H1 (cell line): ENCODE results near the gene CEBPA. TPM values are rescaled to one million over a fixed set of nuclear protein-coding genes. Genes with fewer than 3 reads are reported as not detected.

Source experiments
- CTCF ChIA-PET: fragments of 300-600 bp; sonication (Branson Sonifier 250); formaldehyde crosslinking; loops from one replicate; lab custom pipeline; 2021; ENCODE audit not compliant: partially characterized antibody; lab: Charles Lee
- POLR2A ChIA-PET: fragments of 300-600 bp; sonication (Branson Sonifier 250); formaldehyde crosslinking; loops from one replicate; lab custom pipeline; 2021; ENCODE audit warnings: inconsistent platforms; ENCODE audit not compliant: partially characterized antibody; lab: Charles Lee
- DNase-seq, 2 experiments: peaks; one replicate each; pipeline versions ENCODE4 v3.0.0 to v3.0.0-alpha.2; 2010 to 2022; ENCODE audit warnings: low spot score in 2 of 2, low read depth in 1 of 2, mixed read lengths in 1 of 2
- FAIRE-seq: peaks from 2 replicates; lab custom pipeline; 2011; peaks lifted over from hg19 to GRCh38; lab: Jason Lieb, UNC
- H2AFZ ChIP-seq: 2 replicates; pipeline ENCODE4 v1.8.1; 2012; ENCODE audit warnings: low read length, inconsistent platforms
- H2AK5ac ChIP-seq: 2 replicates; pipeline ENCODE4 v1.6.1; 2013; ENCODE audit warnings: low read depth, low read length
- H2BK120ac ChIP-seq: replicated peaks from 2 replicates; pipeline ENCODE3; 2013; ENCODE audit warnings: low read depth, low read length, inconsistent platforms
- H2BK12ac ChIP-seq: 2 replicates; pipeline ENCODE4 v1.6.1; 2013; ENCODE audit warnings: low read depth, low read length
- H2BK15ac ChIP-seq: 2 replicates; pipeline ENCODE4 v1.6.1; 2013; ENCODE audit warnings: low read length
- H2BK20ac ChIP-seq: 2 replicates; pipeline ENCODE4 v1.6.1; 2013; ENCODE audit warnings: low read length
- H2BK5ac ChIP-seq: 2 replicates; pipeline ENCODE4 v1.6.1; 2013; ENCODE audit warnings: low read depth, low read length
- H3K14ac ChIP-seq: 2 replicates; pipeline ENCODE4 v1.6.1; 2013; ENCODE audit warnings: inconsistent platforms; ENCODE audit not compliant: insufficient read length
- H3K18ac ChIP-seq: 2 replicates; pipeline ENCODE4 v1.6.1; 2013; ENCODE audit warnings: low read length; ENCODE audit errors: extremely low read depth
- H3K23ac ChIP-seq: 2 replicates; pipeline ENCODE4 v1.6.1; 2013; ENCODE audit warnings: inconsistent platforms; ENCODE audit not compliant: insufficient read length
- H3K23me2 ChIP-seq: 2 replicates; pipeline ENCODE4 v1.6.1; 2013; ENCODE audit warnings: low read depth, low read length
- H3K27ac ChIP-seq: 2 replicates; pipeline ENCODE4 v1.6.1; 2011; ENCODE audit warnings: low read depth, low read length, inconsistent platforms
- H3K27me3 ChIP-seq, 4 experiments: replicated peaks in 1 of 4; 1 replicate in 1 of 4; 2 replicates in 3 of 4; pipeline versions ENCODE4 v1.6.1 to v1.8.1; 2011 to 2013; ENCODE audit warnings: low read length in 3 of 4, mild to moderate bottlenecking in 3 of 4, inconsistent platforms in 2 of 4, mixed read lengths in 2 of 4, moderate library complexity in 1 of 4; ENCODE audit not compliant: control insufficient read depth in 3 of 4, insufficient read depth in 3 of 4; ENCODE audit errors: extremely low read depth in 1 of 4
- H3K36me3 ChIP-seq, 4 experiments: 2 replicates each; pipeline versions ENCODE4 v1.6.1 to v1.8.1; 2011 to 2013; ENCODE audit warnings: mild to moderate bottlenecking in 4 of 4, low read length in 3 of 4, moderate library complexity in 2 of 4, control low read depth in 1 of 4, inconsistent platforms in 1 of 4; ENCODE audit not compliant: insufficient read depth in 4 of 4, control insufficient read depth in 2 of 4
- H3K4ac ChIP-seq: replicated peaks from 2 replicates; pipeline ENCODE3; 2013; ENCODE audit warnings: low read length, low read depth, mixed read lengths, inconsistent platforms; ENCODE audit not compliant: insufficient read length
- H3K4me1 ChIP-seq, 4 experiments: replicated peaks in 1 of 4; 1 replicate in 1 of 4; 2 replicates in 3 of 4; pipeline versions ENCODE4 v1.6.1 to v1.8.1; 2011 to 2013; ENCODE audit warnings: low read length in 3 of 4, inconsistent platforms in 2 of 4, mixed read lengths in 1 of 4; ENCODE audit not compliant: insufficient read depth in 4 of 4, control insufficient read depth in 3 of 4
- H3K4me2 ChIP-seq, 2 experiments: 2 replicates each; pipeline versions ENCODE4 v1.6.1 to v1.8.1; 2011 to 2013; ENCODE audit warnings: low read depth in 2 of 2, low read length in 2 of 2, control low read depth in 1 of 2, inconsistent platforms in 1 of 2, mild to moderate bottlenecking in 1 of 2; ENCODE audit not compliant: insufficient read depth in 1 of 2
- H3K4me3 ChIP-seq, 4 experiments: fragments of 200-600, 300-600 bp in 1 of 4; sonication (generic), shearing (Covaris generic), sonication (Bioruptor Twin) in 1 of 4; 2 replicates each; pipeline versions ENCODE4 v1.5.1 to v1.8.1; 2011 to 2016; ENCODE audit warnings: low read length in 4 of 4, low read depth in 3 of 4, control low read depth in 2 of 4, inconsistent platforms in 2 of 4, mild to moderate bottlenecking in 2 of 4, mixed read lengths in 1 of 4, moderate library complexity in 1 of 4; ENCODE audit not compliant: insufficient read depth in 2 of 4; ENCODE audit errors: extremely low read depth in 1 of 4
- H3K56ac ChIP-seq: replicated peaks from 2 replicates; pipeline ENCODE3; 2013; ENCODE audit warnings: low read depth, mild to moderate bottlenecking, mixed read lengths, low read length, inconsistent platforms; ENCODE audit not compliant: insufficient read length
- H3K79me1 ChIP-seq: 2 replicates; pipeline ENCODE4 v1.6.1; 2013; ENCODE audit warnings: low read depth, low read length, control low read depth
- H3K79me2 ChIP-seq, 2 experiments: 2 replicates each; pipeline versions ENCODE4 v1.6.1 to v1.8.1; 2012 to 2013; ENCODE audit warnings: low read length in 2 of 2, mild to moderate bottlenecking in 2 of 2, inconsistent platforms in 1 of 2; ENCODE audit not compliant: insufficient read depth in 2 of 2, control insufficient read depth in 1 of 2
- H3K9ac ChIP-seq, 4 experiments: replicated peaks in 1 of 4; 1 replicate in 1 of 4; 2 replicates in 3 of 4; pipeline versions ENCODE4 v1.6.1 to v1.8.1; 2011 to 2013; ENCODE audit warnings: low read depth in 3 of 4, low read length in 3 of 4, control low read depth in 2 of 4, mild to moderate bottlenecking in 2 of 4, moderate library complexity in 2 of 4, inconsistent platforms in 1 of 4; ENCODE audit errors: extremely low read depth in 1 of 4
- H3K9me3 ChIP-seq, 2 experiments: 2 replicates each; pipeline versions ENCODE4 v1.6.1 to v1.8.1; 2012 to 2013; ENCODE audit warnings: mild to moderate bottlenecking in 2 of 2, moderate library complexity in 2 of 2, control low read depth in 1 of 2, inconsistent platforms in 1 of 2, low read depth in 1 of 2, low read length in 1 of 2, mixed read lengths in 1 of 2; ENCODE audit not compliant: insufficient read depth in 2 of 2
- H4K20me1 ChIP-seq, 2 experiments: replicated peaks in 1 of 2; 2 replicates each; pipeline versions ENCODE3 to v1.8.1; 2011 to 2013; ENCODE audit warnings: inconsistent platforms in 2 of 2, low read length in 2 of 2, mild to moderate bottlenecking in 1 of 2; ENCODE audit not compliant: insufficient read depth in 2 of 2, control insufficient read depth in 1 of 2
- H4K5ac ChIP-seq: 2 replicates; pipeline ENCODE4 v1.6.1; 2013; ENCODE audit warnings: low read length, low read depth, mixed read lengths, inconsistent platforms; ENCODE audit not compliant: insufficient read length
- H4K8ac ChIP-seq: 2 replicates; pipeline ENCODE4 v1.8.0; 2013; ENCODE audit warnings: mild to moderate bottlenecking, moderate library complexity, low read length, inconsistent platforms; ENCODE audit not compliant: insufficient read depth; ENCODE audit errors: extremely low read depth
- H4K91ac ChIP-seq: replicated peaks from 2 replicates; pipeline ENCODE3; 2013; ENCODE audit warnings: low read length, mixed read lengths, inconsistent platforms; ENCODE audit not compliant: insufficient read length
- CEBPB ChIP-seq: IDR thresholded peaks from 2 replicates; pipeline ENCODE4 v1.6.1; 2012; ENCODE audit warnings: low read depth, low read length
- CHD1 ChIP-seq: IDR thresholded peaks from 2 replicates; pipeline ENCODE4 v1.6.1; 2012; ENCODE audit warnings: low read depth, low read length, improper control_type of control experiment
- CTBP2 ChIP-seq: IDR thresholded peaks from 2 replicates; pipeline ENCODE4 v1.7.0; 2011; ENCODE audit warnings: borderline replicate concordance, mild to moderate bottlenecking, moderate library complexity, mixed read lengths, low read length; ENCODE audit not compliant: insufficient read depth, insufficient read length
- EZH2 ChIP-seq: fragments of 200-600 bp; sonication (generic); IDR thresholded peaks from 2 replicates; pipeline ENCODE4 v1.7.1; 2012; ENCODE audit warnings: low read depth, mild to moderate bottlenecking, moderate library complexity, low read length, inconsistent platforms; ENCODE audit not compliant: severe bottlenecking
- JUND ChIP-seq: IDR thresholded peaks from 2 replicates; pipeline ENCODE4 v1.6.1; 2011; ENCODE audit warnings: mild to moderate bottlenecking, improper control_type of control experiment, low read length
- MAFK ChIP-seq: IDR thresholded peaks from 2 replicates; pipeline ENCODE4 v1.6.1; 2012; ENCODE audit warnings: low read depth, mild to moderate bottlenecking, improper control_type of control experiment, low read length
- MAX ChIP-seq: IDR thresholded peaks from 2 replicates; pipeline ENCODE4 v1.6.1; 2012; ENCODE audit warnings: inconsistent platforms
- NRF1 ChIP-seq: IDR thresholded peaks from 2 replicates; pipeline ENCODE4 v1.6.1; 2011; ENCODE audit warnings: mild to moderate bottlenecking, low read depth, low read length, improper control_type of control experiment
- RXRA ChIP-seq: IDR thresholded peaks from 2 replicates; pipeline ENCODE4 v1.6.1; 2011; ENCODE audit warnings: low read depth, mild to moderate bottlenecking, low read length, moderate library complexity; ENCODE audit not compliant: insufficient read depth
- SUZ12 ChIP-seq: fragments of 200-600 bp; sonication (generic); IDR thresholded peaks from 2 replicates; pipeline ENCODE4 v1.6.1; 2012; ENCODE audit warnings: mild to moderate bottlenecking, inconsistent platforms, low read length, moderate library complexity, mixed read lengths
- TAF7 ChIP-seq: optimal IDR thresholded peaks from 2 replicates; pipeline ENCODE3; 2011; ENCODE audit warnings: low read depth, mild to moderate bottlenecking, inconsistent platforms, low read length, moderate library complexity, borderline replicate concordance
- ZNF274 ChIP-seq: IDR thresholded peaks from 2 replicates; pipeline ENCODE4 v1.7.0; 2012; ENCODE audit warnings: low read length, borderline replicate concordance; ENCODE audit errors: extremely low read depth
- WGBS, 2 experiments: shearing (Covaris generic) in 1 of 2; methylation state at CpG; one replicate each; pipeline versions ENCODE4 v1.1.6 to v1.1.7; 2013 to 2015; ENCODE audit warnings: low lambda C conversion rate in 2 of 2, mixed read lengths in 2 of 2, inconsistent platforms in 1 of 2, low coverage in 1 of 2, missing lambda C conversion rate in 1 of 2; ENCODE audit not compliant: insufficient replicate concordance in 2 of 2, insufficient coverage in 1 of 2, insufficient read length in 1 of 2; ENCODE audit errors: extremely low coverage in 1 of 2, missing lambda C conversion rate in 1 of 2; 5-methylcytosine and 5-hydroxymethylcytosine counted together
- polyA plus RNA-seq, 7 experiments: library from polyadenylated mRNA; depleted of rRNA in 3 of 7; stranded (reverse) in 5 of 7; unstranded in 2 of 7; fragments of >200 nt in 5 of 7; fragments of 200-250 nt in 2 of 7; gene quantifications; 1 replicate in 5 of 7; 2 replicates in 1 of 7; 4 replicates in 1 of 7; pipeline versions ENCODE4 v1.2.1 to v1.2.3, GENCODE V29; 2011 to 2013; ENCODE audit warnings: missing spikeins in 2 of 7, mixed read lengths in 2 of 7
- total RNA-seq: library from RNA; stranded (reverse); fragmentation: NEBNext Ultra II Directional; extraction: Animal tissue kit (Norgen Biotek cat#: 25700); gene quantifications from 2 replicates; pipeline ENCODE4 v1.2.1, GENCODE V29; 2021

CEBPA gene
- total and polyA plus RNA-seq, 2 of the 8 experiments (the other 6 are each of a cell fraction or from before 2014, with no cell fraction given): 2.0 to 2.7 TPM

- Histone ChIP-seq H3K23me2 (0 out of 2 replicates have a peak, but pooled peaks cover 3% of the 10 kb centered on the region), H2BK5ac (peak overlapping the region; percentile 30; the same call in 1 of the 2 replicates), H2BK12ac (peak overlapping the region; percentile 92; the same call in 1 of the 2 replicates), H2BK20ac (peak overlapping the region; percentile 6; the same call in 1 of the 2 replicates), H3K9ac (no peak overlapping the region), H2BK15ac (0 out of 2 replicates have a peak overlapping the region, but pooled peaks have one; percentile 7), H3K27me3 (no peaks in the 10 kb centered on the region), H4K91ac (no peak overlapping the region), H3K4me3 (no peak overlapping the region), H3K4me2 (no peak overlapping the region), H3K9me3 (peaks cover 0 to 5% of the 10 kb centered on the region in 2 experiments; a peak in 1 of 4 replicates), H2AK5ac (no peak overlapping the region), H3K18ac (peak overlapping the region; percentile 25; the same call in 1 of the 2 replicates), H3K36me3 (no peaks in the 10 kb centered on the region; a peak in 1 of 8 replicates), H3K4ac (no peak overlapping the region), H2BK120ac (no peak overlapping the region), H4K8ac (no peak overlapping the region), H3K23ac (no peak overlapping the region), H3K79me2 (no peaks in the 10 kb centered on the region), H2AFZ (no peak overlapping the region), H3K4me1 (peaks cover 0 to 8% (median 2%) of the 10 kb centered on the region in 4 experiments; a peak in 5 of 7 replicates), H3K56ac (no peak overlapping the region), H3K27ac (no peak overlapping the region), H4K5ac (no peak overlapping the region), H3K14ac (no peak overlapping the region), H4K20me1 (no peaks in the 10 kb centered on the region), H3K79me1 (no peaks in the 10 kb centered on the region)
- 87% methylated on average over 9 of the region's 9 CpGs; no CpG with 5 or more reads in 1 of the 2 experiments for WGBS, 2 experiments
- FAIRE-seq (no peak), DNase-seq (no peak)
- POLR2A ChIA-PET: interaction anchor here (0.8 to 3.8 kb wide), 4 partner anchors 10 to 89 kb away, joined by 3 to 15 read pairs (median 4); partner anchors contain the start of genes CEBPA and CEBPG
- CTCF ChIA-PET: interaction anchor here (0.8 to 2.2 kb wide), 7 partner anchors 9 to 121 kb away, joined by 3 to 6 read pairs (median 5); partner anchors contain the start of gene CEBPA
- TF ChIP-seq ZNF274: no peak
- no peak for TF ChIP-seq MAFK
- TF ChIP-seq CEBPB: no peak
- TF ChIP-seq CTBP2: no peak
- no peak for TF ChIP-seq MAX
- TF ChIP-seq CHD1: no peak
- TF ChIP-seq JUND: no peak
- no peak for TF ChIP-seq SUZ12
- no peak for TF ChIP-seq TAF7
- TF ChIP-seq RXRA: no peak
- TF ChIP-seq NRF1: no peak
- TF ChIP-seq EZH2: no peak
Measured at GRCh38 chr19:33285441-33285927, 16.9 kb downstream of the CEBPA start.
